Thyroid gland (tissue), 4 donors: ENCODE data around the gene ZNF536.

Experiments used
- CTCF ChIP-seq, 6 experiments: fragments of 200-600 bp in 3 of 6; fragments of 450-650 bp in 3 of 6; sonication (generic) in 3 of 6; IDR thresholded peaks; one replicate each; pipeline ENCODE4 v1.5.1; 2016 to 2019; ENCODE audit warnings: antibody characterized with exemption in 6 of 6, mild to moderate bottlenecking in 2 of 6, inconsistent platforms in 1 of 6, moderate library complexity in 1 of 6
- POLR2A ChIP-seq, 2 donors: fragments of 450-650 bp; IDR thresholded peaks; one replicate each; pipeline ENCODE4 v1.6.1; 2017; ENCODE audit warnings: antibody characterized with exemption in 2 of 2, mild to moderate bottlenecking in 2 of 2, moderate library complexity in 1 of 2

GRCh38 chr19:30498707-30499106 lies 126.5 kb downstream of the ZNF536 start:
- no peak for TF ChIP-seq CTCF (IDR thresholded peaks at IDR 0.05)
- TF ChIP-seq POLR2A (IDR thresholded peaks at IDR 0.05): no peak
